ENCODE measurements around the gene SARNP.
"Not testable (repeated sequence)": the region's sequence is repeated elsewhere in the genome, so short reads cannot be mapped to it uniquely, and the experiment has no call there.

SARNP gene, protein sequence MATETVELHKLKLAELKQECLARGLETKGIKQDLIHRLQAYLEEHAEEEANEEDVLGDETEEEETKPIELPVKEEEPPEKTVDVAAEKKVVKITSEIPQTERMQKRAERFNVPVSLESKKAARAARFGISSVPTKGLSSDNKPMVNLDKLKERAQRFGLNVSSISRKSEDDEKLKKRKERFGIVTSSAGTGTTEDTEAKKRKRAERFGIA

DNA sequence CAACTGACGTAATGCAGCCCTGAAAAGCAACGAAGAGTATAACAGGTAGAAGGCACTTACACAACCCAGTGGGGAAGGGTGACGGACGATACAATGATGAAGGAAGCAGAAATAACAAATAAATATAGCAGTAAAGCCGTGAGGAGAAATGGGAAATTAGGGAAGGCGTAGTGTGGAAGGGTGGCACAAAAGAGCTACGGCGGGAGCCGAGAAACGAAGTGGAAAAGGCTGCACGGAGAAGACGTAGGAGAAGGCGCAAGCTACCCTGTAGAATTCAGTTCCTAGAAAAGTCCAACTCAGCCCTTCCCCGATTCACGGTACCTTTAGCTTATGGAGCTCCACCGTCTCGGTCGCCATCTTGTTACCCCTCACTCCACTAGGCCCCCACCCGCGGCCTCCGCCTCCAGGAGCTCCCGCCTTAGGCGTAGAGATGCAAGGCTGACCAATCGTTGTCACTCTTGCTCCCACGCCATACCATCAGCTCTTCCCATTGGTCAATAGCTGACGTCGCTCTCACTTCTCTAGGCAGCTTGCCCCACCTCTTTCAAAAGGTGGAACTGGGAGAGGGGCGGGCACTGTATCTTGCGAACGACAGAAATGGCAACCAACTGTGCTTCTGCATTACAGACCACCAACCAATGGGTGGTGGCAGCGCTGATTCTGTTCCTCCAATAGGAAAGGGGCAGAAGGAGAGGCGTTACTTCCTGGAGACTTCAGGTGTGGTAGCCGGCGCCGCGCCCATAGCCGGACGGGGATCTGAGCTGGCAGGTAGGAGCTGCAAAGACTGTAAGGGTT, at the start of gene SARNP, which contains the start of gene ORMDL2:
Gene SARNP, minus strand, starts transcription at position 380 of the 795 bp plus-strand sequence. Its CDS starts 23 bp downstream, at position 357.
Gene ORMDL2, plus strand, starts transcription at position 697 of the 795 bp plus-strand sequence. CDS start 959 bp downstream, outside the sequence.
- peak; percentile 69 to 92 (median 90) for DNase-seq (ENCODE audit: low read depth in 4 of 4, low spot score in 1 of 4)

DNA sequence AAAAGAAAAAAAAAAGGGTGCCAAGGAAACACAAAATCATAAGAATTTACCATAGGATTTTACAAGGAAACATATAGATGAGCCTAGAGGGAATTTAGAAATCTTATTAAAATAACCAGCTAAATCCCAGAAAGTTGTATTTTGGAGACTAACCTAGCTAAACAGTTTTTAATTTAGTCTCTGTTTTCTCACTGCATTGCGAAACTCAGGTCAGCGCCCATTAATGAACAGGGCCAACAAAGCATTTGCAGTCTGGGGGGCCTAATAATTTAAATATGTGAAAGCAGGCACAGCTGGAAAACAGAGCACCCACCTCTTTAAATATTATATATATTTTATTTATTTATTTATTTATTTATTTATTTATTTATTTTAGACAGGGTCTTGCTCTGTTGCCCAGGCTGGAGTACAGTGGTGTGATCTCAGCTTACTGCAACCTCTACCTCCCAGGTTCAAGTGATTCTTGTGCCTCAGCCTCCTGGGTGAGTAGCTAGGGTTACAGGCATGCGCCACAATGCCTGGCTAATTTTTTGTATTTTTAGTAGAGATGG, 49.0 kb upstream of the SARNP start:
- DNase-seq (ENCODE audit: low read depth in 4 of 4, low spot score in 1 of 4), result not testable (repeated sequence)

DNA sequence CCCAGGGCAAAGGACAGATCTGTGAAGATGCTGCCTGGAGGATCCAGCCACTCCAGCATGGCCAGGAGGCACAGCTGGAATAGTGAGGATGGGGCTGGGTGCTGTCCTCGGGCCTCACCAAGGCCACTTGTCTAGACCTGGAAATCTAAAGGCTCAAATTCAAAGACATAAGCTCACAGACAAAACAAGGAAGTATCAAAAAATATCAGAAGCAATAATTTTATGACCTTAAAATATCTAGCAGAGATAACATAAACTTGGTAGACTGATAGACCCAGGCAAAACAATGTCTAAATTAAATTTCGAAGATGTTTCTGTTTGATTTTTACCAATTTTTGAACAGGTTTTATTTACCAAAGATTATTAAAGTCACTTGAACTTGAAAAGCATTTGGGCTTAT, 47.8 kb upstream of the SARNP start:
- DNase-seq (ENCODE audit: low read depth in 4 of 4, low spot score in 1 of 4), result no peak

DNA sequence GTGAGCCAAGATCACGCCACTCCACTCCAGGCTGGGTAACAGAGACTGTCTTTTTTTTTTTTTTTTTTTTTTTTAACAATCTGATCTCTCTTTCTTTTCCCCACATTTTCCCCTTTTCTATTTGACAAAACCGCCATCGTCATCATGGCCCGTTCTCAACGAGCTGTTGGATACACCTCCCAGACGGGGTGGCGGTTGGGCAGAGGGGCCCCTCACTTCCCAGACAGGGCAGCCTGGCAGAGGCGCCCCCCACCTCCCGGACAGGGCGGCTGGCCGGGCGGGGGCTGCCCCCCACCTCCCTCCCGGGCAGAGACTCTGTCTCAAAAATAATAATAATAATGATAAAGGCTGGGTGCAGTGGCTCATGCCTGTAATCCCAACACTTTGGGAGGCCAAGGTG, 45.4 kb upstream of the SARNP start:
- DNase-seq (ENCODE audit: low read depth in 4 of 4, low spot score in 1 of 4), result not testable (repeated sequence)

DNA sequence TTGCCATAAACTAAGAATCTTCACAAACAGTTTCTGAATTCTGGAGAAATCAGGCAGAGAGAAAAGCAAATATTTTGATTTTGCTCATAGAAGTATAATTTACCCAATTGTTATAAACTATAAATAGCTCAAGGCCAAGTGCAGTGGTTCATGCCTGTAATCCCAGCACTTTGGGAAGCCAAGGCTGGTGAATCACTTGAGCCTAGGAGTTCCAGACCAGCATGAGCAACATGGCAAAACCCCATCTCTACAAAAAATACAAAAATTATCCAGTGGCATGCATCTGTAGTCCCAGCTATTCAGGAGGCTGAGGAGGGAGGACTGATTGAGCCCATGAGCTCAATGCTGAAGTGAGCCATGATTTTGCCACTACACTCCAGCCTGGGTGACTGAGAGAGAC, 44.8 kb upstream of the SARNP start:
- no peak for DNase-seq (ENCODE audit: low read depth in 4 of 4, low spot score in 1 of 4)

DNA sequence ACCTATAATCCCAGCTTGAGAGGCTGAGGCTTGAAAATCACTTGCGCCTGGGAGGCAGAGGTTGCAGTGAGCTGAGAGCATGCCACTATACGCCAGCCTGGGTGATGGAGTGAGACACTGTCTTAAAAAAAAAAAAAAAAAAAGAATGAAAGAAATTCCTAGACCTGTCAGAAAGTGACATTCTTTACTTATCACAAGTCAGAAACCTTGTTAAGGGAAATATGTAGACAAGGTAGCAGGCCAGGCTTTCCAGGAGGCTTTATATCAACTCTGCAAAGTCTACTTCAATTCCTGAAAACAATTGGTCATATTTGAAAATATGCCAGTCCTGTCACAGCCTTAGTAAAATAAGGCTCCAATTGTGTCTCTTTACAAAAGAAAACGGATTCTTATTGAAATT, 44.3 kb upstream of the SARNP start:
- no peak for DNase-seq (ENCODE audit: low read depth in 4 of 4, low spot score in 1 of 4)

DNA sequence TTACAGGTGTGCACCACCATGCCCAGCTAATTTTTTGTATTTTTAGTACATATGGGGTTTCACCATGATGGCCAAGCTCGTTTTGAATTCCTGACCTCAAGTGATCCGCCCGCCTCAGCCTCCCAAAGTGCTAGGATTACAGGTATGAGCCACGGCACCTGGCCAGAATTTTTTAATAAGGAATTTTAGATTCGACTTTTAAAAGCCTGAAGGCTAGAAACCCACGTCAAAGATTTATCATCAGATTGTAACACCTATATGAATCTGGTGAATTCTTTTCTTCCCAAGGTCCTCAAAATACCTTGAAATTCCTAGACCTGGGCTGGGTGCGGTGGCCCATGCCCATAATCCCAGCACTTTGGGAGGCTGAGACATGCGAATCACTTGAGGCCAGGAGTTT, 43.9 kb upstream of the SARNP start:
- no peak for DNase-seq (ENCODE audit: low read depth in 4 of 4, low spot score in 1 of 4)

DNA sequence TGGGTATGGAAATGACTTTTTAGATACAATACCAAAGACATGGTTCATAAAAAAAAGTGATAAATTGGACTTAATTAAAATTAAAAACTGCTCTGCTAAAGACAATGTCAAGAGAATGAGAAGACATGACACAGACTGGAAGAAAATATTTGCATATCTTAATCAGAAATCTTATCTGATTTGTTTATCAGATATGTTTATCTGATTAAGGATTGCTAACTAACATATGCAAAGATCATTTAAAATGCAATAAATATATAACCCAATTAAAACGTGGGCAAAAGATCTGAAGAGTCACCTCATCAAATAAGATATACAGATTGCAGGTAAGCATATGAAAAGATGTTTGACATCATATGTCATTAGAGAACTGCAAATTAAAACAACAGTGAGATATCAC, 35.2 kb upstream of the SARNP start:
- no peak for DNase-seq (ENCODE audit: low read depth in 4 of 4, low spot score in 1 of 4)

DNA sequence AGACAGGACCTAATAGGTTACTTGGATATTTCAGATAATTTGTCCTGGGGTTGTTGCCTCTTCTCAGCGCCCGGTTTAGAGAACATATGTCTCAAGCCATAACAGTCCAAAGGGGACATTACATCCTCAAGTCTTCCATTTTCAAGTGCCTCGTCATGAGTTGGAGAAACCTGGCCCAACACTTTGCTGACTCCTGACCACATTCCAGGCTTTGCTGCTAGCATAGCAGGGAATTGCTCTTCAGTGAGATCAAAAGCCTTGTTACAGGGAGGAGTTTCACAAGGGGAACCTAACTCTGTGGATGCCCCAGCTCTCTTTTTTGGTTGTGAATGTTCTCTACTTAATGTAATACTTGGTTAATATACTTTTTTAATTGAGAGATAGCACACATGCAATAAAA, 33.4 kb upstream of the SARNP start:
- DNase-seq (ENCODE audit: low read depth in 4 of 4, low spot score in 1 of 4), result no peak

DNA sequence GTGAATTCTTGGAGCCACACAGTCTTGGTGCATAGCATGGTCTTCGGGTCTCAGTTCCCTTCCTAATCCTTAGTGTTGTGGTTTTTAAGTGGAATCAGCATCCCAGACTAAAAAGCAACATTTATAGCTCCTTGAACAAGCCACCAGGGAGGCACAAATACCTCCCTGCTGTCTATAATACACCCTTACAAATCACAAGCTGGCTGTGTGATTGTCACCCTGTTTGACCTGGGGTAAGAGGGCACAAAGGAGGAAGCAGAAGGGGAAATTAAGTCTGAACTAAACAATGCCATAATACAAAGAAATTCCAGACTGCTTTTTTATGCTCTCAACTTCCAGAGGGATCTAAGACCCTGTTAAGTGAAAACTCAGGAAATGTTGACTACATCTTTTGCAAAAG, 32.9 kb upstream of the SARNP start:
- no peak for DNase-seq (ENCODE audit: low read depth in 4 of 4, low spot score in 1 of 4)

DNA sequence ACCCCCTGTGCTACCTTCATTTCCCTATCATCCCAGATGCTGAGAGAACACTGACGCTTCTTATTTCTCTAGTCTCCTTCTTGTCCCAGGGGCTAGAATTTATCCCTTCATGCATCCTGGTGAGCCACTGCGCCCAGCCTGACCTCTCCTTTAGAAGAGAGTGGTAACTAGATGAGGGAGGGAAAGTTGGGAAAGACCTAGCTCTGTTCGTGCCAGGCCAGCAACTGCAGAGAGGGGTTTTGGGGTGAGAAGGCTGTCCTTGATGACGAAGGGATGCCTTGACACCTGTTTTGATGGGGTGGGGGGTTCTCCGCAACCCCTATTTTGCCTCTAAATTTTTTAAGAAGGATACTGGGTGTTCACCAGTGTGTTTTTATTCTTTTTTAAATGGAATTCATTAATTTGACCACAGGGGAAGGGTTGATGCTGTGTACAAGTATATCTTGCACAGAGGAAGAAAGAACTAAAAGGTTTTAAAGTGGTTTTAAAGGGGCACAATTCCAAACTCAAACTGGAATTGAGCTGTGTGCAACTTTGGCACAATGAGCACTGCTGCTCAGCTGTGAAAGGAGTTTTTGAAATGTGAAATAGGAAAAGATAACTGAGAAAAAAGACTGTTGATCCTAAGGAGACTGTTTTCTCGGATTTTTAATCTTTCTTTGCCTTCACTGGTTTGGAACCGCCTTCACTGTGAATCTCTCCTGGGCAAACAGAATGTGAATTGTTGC, 32.3 kb upstream of the SARNP start:
- no peak for DNase-seq (ENCODE audit: low read depth in 4 of 4, low spot score in 1 of 4)

DNA sequence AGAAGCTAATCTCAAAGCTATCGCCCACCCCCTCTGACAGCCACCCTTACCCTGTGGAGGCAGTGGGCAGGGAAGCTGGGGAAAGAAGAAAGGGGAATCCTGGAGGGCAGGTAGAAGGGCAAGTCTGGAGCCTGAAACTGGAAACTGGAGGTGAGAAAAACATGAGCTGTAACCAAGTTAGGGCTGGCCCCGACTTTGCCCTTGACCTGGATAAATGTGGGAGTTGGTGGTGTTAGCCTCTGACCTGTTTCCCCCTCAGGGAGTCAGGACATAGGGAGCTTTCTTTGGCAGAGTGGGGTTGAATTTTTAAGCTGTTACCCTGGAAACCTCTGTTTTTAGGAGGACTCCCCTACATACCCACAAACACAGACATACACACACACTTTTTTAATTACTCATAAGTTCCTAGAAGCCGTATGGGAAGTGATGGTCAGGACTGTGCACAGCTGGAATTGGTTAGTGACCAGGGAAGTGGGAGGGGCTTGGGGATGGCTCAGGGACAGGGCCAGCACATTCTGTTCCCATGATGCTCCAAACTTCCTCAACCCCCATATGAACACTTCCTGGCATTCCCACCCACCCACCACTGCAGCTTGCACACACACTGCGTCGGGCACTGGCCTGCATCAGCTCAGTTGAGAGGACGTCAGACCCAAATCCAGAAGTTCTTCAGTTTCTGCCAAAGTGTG, 30.2 kb upstream of the SARNP start:
- DNase-seq (ENCODE audit: low read depth in 4 of 4, low spot score in 1 of 4), result no peak

DNA sequence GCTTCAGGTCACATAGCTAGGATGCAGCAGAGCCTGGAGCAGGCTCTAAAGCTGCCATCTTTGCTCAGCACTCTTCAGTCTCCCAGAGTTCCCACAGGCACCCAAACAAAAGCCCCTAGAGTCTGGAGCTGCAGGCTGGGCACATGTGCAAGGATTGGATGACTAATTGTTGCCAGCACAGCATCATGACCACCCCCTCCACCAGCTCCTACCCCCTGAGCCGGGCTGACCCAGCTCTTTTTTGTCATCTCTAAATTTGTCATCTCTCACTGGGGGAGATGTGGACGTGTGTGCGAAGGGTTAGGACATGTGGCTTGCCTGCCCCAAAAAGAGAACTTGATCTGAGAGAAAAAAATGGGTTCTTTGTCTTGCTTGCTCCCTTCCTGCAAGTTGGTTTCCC, 29.5 kb upstream of the SARNP start:
- no peak for DNase-seq (ENCODE audit: low read depth in 4 of 4, low spot score in 1 of 4)

DNA sequence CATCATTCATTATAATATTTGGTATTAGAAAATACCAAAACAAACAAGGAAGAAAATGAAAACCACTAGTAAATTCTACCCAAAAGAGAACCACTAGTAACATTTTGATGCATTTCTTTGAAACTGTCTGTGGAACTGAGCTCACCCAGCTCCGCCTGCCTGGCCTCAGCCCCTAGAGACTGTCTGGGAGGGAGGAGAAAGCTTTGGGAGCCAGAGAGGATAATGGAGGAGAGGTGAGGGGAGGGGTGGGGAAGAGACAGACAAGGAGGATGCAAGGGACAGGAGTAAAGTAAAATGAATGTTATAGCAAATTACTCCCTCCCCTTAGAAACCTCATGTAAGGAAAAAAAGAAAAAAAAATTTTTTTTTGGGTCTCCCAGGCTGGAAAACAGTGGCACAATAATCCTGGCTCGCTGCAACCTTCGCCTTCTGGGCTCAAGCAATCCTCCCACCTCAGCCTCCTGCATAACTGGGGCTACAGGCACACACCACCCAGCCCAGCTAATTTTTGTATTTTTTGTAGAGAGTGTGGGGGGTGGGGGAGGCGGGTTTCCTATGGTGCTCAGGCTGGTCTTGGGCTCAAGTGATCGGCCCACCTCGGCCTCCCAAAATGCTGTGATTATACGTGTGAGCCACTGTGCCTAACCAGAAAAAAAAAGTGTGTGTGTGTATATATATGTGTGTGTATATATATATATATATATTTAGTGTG, 28.4 kb upstream of the SARNP start:
- DNase-seq (ENCODE audit: low read depth in 4 of 4, low spot score in 1 of 4), result no peak

DNA sequence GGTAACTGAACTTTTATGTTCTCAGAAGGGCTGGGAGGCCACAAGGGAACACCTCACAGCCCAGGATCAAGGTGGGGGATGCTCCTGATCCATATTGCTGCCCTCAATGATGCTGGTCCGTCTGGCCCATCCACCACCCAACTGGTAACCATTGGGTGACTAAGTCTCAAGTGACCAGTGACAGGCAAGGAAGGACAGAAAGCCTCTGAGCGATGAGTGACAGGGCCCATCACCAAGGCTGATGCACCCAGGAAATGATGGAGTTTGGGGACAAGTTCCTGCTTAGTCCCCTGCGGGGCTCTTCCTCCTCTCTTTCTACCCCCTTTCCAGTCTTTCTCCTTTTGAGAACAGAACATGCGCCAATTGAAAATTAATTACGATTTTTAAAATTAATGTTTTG, 27.8 kb upstream of the SARNP start:
- no peak for DNase-seq (ENCODE audit: low read depth in 4 of 4, low spot score in 1 of 4)

DNA sequence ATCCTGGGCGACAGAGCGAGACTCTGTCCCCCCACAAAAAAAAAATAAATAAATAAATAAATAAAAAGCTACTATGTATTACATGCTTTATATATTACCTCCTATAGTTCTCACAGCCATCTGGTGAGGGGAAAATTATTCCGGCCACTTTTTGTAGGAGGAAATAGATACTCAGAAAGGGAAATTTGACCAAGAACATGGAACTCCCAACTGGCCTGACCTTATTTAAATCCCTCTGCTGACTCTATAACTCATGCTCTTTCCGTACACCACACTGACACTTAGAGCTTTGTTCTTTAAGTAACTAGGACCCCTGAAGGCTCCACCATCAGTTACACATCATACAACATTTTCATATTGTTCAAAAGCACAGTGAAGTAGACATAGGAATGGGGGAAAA, 27.4 kb upstream of the SARNP start:
- no peak for DNase-seq (ENCODE audit: low read depth in 4 of 4, low spot score in 1 of 4)

DNA sequence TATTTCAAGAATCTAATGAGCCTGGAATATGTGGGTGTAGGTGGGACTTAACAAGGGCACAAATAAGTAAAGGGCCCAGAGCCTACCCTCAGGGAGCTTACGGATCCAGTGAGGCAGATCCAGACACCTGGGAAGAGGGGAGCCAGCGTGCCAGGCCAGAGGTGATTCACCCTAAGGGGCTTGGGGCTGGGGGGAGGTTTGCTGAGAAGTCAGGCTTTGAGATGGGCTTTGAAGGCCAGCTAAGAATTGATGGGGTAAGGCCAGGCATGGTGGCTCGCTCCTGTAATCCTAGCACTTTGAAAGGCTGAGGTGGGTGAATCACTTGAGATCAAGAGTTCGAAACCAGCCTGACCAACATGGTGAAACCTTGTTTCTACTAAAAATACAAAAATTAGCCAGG, 25.9 kb upstream of the SARNP start:
- no peak for DNase-seq (ENCODE audit: low read depth in 4 of 4, low spot score in 1 of 4)

DNA sequence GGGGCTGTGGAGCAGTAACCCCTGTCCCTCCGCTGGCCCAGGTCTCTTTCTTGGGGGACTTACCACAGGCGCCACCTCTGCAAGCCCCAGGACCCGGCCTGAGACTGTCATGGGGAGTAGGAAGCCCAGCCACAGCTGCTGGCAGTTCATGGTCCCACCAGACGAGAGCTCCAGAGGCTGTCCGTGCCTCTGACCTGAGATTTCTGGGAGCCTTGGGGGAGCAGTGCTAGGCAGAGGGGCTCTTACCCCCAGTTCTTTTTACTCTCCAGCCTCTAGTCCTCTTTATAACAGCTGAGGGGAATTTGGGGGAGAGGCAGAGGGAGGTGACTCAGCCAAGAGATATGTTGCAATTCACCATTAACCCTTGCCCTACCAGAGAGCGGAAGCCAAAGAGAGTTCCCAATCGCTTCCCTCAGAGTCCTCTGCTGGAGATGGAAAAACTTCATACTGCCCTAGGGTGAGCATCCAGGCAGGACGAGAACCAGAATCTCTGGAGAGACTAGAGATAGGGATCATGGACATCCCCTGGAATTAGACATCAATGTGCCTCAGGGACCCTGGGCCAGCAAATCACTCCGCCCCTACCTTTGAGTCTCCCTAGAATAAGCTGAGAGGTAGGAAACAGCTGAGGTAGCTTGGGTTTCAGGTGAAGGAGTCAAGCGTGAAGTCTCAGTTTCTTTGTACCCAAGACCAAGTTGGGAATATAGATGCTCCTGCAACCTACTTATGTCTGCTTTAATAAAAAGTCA, 25.3 kb upstream of the SARNP start, which contains the start of gene MMP19:
Gene MMP19, minus strand, starts transcription at position 256 of the 749 bp plus-strand sequence. Its CDS starts 106 bp downstream, at position 150.
- DNase-seq (ENCODE audit: low read depth in 4 of 4, low spot score in 1 of 4), result no peak

DNA sequence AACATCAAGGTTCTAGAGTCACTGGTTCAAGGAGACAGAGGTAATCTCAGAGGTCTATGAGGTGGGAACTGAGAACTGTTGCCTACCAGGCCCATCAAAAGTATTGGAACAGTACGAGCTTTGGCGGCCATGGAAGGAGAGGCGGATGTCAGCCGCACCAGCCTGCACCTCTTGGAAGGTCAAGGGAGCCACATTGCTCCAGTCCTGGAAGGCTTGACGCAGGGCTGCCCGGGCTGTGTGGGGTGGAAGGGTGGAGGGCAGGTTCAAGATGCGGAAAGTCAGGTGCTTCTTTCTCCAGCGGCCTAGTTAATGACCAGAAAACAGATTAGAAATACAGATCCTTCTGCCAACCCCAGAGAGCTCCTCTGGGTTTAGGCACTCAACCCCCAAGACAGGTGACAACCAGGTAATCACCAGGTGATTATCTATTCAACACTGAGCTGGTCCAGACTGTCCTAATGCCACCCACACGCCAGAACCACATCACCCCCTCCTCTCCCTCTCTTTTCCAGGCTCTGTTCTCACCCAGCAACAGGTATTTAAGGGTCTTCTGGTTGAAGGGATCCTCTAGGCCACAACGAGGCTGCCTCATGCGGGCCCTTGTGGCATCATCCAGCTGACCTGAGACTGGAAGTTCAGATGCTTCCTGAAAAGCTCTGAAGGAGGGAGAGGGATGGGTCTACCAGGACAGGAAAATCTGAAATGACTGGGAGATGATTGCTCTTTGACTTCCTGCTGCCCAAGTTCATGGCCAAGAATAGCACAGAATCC, 23.2 kb upstream of the SARNP start:
- no peak for DNase-seq (ENCODE audit: low read depth in 4 of 4, low spot score in 1 of 4)
